MG63 (cell line): ENCODE measurements around the gene PPP2R2D. TPM values are rescaled to one million over a fixed set of nuclear protein-coding genes. Genes with fewer than 3 reads are reported as not detected.

Experiments used
- DNase-seq: peaks from one replicate; pipeline ENCODE4 v3.0.0-alpha.2; 2020
- H3K27me3 ChIP-seq: fragments of 250-450 bp; sonication (Bioruptor Pico); 2 replicates; pipeline ENCODE4 v1.5.1; 2020; ENCODE audit warnings: mild to moderate bottlenecking, moderate library complexity
- H3K36me3 ChIP-seq: fragments of 250-450 bp; sonication (Bioruptor Pico); 2 replicates; pipeline ENCODE4 v1.5.1; 2020; ENCODE audit warnings: mild to moderate bottlenecking, moderate library complexity
- H3K4me3 ChIP-seq: fragments of 250-450 bp; sonication (Bioruptor Pico); 2 replicates; pipeline ENCODE4 v1.5.1; 2020; ENCODE audit warnings: mild to moderate bottlenecking, moderate library complexity
- H3K9me3 ChIP-seq: fragments of 250-450 bp; sonication (Bioruptor Pico); 2 replicates; pipeline ENCODE4 v1.5.1; 2020; ENCODE audit warnings: mild to moderate bottlenecking, moderate library complexity
- total RNA-seq: library from RNA; depleted of rRNA; stranded (reverse); fragments of >200 nt; shearing (Covaris generic); gene quantifications from 2 replicates; pipeline ENCODE4 v1.2.3, GENCODE V29; 2014; ENCODE audit warnings: low replicate concordance

PPP2R2D gene
- total RNA-seq, 1 experiment from 2014 or later = 28.8 TPM

DNA sequence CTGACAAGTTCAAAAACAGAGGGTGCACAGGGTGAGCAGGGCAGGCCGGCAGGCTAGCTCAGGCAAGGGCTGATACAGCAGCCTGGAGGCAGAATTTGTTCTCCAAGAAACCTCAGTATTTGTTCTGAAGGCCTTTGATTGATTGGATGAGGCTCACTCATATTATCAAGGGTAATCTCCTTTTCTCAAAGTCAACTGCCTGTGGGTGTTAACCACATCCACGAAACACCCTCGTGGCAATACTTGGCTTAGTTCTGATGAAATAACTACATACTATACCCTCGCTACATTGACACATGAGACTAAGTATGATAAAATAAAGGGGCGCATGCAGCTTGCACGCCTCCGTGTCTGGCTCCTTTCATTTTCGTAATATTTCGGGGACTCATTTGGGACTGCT, 4.4 kb upstream of the PPP2R2D start:
- H3K9me3 ChIP-seq = no peaks in the 10 kb centered on the region
- no peak overlapping the region for H3K4me3 ChIP-seq
- H3K27me3 ChIP-seq = peaks cover 11% of the 10 kb centered on the region; the same call in 1 of the 2 replicates
- DNase-seq = no peak
- no peaks in the 10 kb centered on the region for H3K36me3 ChIP-seq

DNA sequence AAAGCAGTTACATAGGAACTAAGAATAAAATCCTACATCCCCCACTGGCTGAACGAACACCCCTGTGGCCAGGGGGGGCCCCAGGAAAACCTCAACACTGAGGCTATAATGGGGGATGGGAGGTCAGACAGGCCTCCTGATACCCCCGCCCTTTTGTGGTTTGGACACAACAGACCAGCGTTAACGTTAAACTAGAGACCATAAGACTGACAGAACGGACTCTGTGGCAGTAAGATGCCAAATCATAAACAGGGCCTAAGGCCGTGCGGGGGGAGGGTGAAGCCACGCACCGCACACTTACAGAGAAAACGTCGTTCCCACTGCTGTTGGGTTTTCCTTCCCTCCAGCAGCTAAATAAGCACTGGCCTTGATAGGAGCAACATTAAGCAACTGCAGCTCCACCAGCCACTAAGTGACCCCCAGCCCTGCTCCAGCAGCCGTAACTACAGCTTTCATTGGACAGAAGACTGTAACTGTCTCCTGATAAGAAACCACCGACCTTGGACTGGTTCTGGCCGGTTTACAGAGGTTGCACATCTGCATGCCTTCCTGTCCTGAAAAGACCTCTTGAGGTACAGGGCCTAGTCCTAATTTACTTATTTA, 3.4 kb upstream of the PPP2R2D start:
- H3K4me3 ChIP-seq = no peak overlapping the region
- H3K9me3 ChIP-seq = no peaks in the 10 kb centered on the region
- H3K27me3 ChIP-seq = peaks cover 11% of the 10 kb centered on the region; the same call in 1 of the 2 replicates
- no peak for DNase-seq
- peaks cover under 1% of the 10 kb centered on the region; the same call in 1 of the 2 replicates for H3K36me3 ChIP-seq

DNA sequence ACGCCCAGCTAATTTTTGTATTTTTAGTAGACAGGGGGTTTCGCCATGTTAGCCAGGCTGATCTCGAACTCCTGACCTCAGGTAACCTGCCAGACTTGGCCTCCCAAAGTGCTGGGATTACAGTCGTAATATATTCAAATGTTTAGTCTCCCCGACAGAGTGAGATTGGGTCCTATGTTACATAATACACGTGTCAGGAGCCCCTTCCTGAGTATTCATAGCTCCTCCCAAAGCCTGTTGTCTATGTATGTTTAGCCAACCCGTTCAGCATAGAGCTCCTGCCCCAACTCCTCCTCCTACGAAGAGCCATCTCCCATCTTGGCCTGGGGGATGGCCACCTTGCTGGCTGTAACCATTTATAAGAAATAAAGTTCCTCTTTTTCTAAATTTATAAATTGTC, 2.7 kb upstream of the PPP2R2D start:
- H3K36me3 ChIP-seq = peaks cover 5% of the 10 kb centered on the region
- DNase-seq = no peak
- H3K27me3 ChIP-seq = peaks cover 11% of the 10 kb centered on the region; the same call in 1 of the 2 replicates
- no peaks in the 10 kb centered on the region for H3K9me3 ChIP-seq
- no peak overlapping the region for H3K4me3 ChIP-seq

DNA sequence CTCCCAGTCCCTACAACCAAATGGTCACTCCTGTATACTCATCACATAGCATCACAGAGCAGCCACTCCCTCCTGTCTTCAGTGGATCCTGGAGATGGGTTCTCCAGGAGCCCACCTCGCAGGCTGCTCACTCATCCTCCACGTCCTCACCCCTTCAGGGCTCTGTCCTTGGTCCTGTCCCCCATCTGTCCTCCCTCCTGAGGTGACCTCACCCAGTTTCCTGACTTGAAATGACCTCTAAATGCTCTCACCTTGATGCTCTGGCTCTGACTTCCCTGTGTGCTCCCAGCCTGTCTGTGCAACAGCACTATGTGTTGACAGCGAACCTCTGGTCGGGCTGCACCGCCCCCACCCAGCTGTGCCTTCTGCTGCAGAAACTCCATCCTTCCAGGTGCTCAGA, 2.1 kb upstream of the PPP2R2D start:
- Histone ChIP-seq H3K27me3 (peaks cover 11% of the 10 kb centered on the region; the same call in 1 of the 2 replicates), H3K36me3 (peaks cover 6% of the 10 kb centered on the region), H3K4me3 (no peak overlapping the region), H3K9me3 (no peaks in the 10 kb centered on the region)
- no peak for DNase-seq

DNA sequence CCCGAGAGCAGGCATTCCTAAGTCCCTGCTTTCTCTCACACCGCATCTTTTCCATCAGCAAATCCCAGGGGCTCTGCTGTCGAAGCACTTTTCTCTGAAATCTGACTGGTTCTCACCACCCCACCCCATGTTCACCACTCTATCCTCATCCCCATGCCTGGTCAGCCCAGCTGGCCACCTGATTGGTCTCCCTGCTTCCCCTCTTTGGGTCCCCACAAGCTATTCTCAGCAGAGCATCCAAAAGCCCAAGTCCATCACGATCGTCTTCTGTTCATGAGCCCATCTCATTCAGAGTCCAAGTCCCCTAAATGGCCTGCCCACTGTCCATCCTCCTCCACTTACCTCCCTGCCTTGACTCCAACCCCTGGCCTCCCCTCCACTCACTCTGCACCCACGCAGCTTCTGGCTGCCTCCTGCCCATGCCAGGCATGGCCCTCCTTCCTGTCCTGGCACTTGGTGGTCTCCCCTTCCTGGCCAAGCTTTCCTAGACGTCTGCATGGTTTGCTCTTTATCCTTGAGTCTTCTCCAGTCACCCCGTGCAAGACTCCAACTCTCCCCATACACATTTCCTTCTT, 1.6 kb upstream of the PPP2R2D start:
- H3K4me3 ChIP-seq = no peak overlapping the region
- H3K27me3 ChIP-seq = peaks cover 11% of the 10 kb centered on the region; the same call in 1 of the 2 replicates
- peaks cover 6% of the 10 kb centered on the region for H3K36me3 ChIP-seq
- no peaks in the 10 kb centered on the region for H3K9me3 ChIP-seq
- no peak for DNase-seq

DNA sequence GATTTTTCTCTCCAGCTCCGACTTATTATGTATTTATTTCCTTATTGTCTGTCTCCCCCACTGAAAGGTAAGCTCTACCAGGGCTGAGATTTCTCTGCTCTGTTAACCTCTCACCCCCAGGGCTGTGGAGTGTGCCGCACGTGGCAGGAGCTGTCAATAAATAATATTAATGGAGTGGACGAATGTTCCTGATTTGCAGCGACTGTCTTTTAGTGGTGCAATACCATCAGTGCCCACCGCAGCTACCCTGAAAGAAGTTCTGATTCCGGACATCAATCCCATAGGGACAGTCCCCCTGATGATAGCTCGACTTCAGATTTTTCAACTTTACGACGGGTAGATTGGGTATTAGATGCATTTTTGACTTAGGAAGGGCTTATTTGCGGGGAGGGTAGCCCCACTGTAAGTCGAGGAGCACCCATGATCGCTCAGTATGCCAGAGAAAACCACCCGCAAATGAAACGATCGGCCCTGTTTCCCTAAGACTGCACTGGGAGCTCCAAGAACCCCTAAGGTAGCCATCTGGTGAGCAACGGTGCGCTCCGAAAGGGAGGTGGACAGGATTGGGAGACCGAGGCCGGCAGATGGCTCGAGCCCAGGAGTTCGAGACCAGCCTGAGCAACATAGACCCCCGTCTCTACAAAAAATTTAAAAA, 986 bp upstream of the PPP2R2D start:
- H3K36me3 ChIP-seq = peaks cover 6% of the 10 kb centered on the region
- no peak for DNase-seq
- peaks cover 11% of the 10 kb centered on the region; the same call in 1 of the 2 replicates for H3K27me3 ChIP-seq
- H3K4me3 ChIP-seq = peak overlapping the region; percentile 93
- H3K9me3 ChIP-seq = no peaks in the 10 kb centered on the region

DNA sequence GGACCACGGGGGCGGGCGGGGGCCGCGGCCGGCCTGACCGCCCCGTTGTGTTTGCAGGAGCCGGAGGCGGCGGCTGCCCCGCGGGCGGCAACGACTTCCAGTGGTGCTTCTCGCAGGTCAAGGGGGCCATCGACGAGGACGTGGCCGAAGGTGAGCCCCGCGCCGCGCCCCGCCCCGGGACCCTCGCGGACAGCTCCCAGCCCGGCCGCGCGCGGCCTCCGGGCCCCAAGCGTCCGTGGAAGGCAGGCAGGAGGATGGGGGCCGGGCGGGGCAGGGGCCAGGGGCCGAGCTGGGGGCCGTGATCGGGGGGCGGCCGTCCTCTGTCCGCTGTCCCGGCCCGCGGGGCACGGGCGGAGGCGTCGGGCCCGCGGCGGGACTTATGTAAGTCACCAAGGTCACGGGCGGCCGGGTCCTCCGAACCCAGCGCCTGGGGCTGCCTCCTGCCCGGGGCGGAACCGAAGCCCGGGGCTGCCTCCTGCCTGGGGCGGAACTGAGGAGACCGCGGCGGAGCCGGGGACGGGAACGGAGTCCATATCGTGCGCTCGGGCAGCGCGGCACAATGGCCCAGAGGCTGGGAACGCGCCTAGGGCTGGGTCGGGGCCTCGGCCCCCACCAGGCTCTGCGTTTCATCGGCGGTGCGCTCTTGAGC, 497 bp downstream of the PPP2R2D start:
- peak; percentile 23 for DNase-seq
- no peaks in the 10 kb centered on the region for H3K9me3 ChIP-seq

DNA sequence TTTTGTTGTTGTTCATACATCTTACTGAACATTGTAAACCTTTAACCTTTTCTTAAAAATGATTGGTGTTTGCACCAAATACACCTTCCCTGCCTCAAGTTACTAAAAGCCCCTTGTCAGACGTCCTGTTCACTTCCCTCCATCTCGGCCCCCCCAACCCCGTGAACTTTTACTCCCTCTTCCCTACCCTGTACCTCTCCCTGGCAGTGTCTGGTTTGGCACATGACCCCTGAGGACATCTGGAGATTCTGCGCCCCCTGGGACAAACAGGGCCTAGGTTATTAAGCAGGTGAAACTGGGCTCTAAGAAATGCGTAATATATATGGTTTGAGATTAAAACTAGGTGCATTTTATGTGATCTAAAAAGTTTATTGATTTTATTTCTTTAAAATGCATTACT, 1.4 kb downstream of the PPP2R2D start:
- H3K4me3 ChIP-seq = peak overlapping the region; percentile 76
- peaks cover 18% of the 10 kb centered on the region for H3K36me3 ChIP-seq
- peaks cover 11% of the 10 kb centered on the region; the same call in 1 of the 2 replicates for H3K27me3 ChIP-seq

More for the DNA sequence above, 497 bp downstream of the PPP2R2D start:
- H3K27me3 ChIP-seq = peaks cover 11% of the 10 kb centered on the region; the same call in 1 of the 2 replicates
- peak overlapping the region; percentile 76 for H3K4me3 ChIP-seq
- peaks cover 17% of the 10 kb centered on the region for H3K36me3 ChIP-seq

DNA sequence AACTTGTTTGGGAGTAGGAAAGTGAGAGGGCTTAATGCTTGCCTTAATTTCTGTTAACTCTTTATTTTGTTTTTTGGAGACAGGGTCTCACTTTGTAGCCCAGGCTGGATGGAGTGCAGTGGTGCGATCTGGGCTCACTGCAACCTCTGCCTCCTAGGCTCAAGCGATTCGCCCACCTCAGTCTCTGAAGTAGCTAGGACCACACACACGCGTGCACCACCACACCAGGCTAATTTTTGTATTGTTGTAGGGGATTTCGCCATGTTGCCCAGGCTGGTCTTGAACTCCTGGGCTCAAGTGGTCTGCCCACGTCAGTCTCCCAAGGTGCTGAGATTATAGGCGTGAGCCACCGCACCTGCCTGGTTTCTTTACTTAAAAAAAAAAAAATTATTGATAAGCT, 1.9 kb downstream of the PPP2R2D start:
- H3K27me3 ChIP-seq = peaks cover 11% of the 10 kb centered on the region; the same call in 1 of the 2 replicates
- peaks cover 18% of the 10 kb centered on the region for H3K36me3 ChIP-seq
- no peaks in the 10 kb centered on the region for H3K9me3 ChIP-seq
- DNase-seq = no peak
- peak overlapping the region; percentile 76 for H3K4me3 ChIP-seq

More for the DNA sequence above, 1.4 kb downstream of the PPP2R2D start:
- no peak for DNase-seq
- no peaks in the 10 kb centered on the region for H3K9me3 ChIP-seq

DNA sequence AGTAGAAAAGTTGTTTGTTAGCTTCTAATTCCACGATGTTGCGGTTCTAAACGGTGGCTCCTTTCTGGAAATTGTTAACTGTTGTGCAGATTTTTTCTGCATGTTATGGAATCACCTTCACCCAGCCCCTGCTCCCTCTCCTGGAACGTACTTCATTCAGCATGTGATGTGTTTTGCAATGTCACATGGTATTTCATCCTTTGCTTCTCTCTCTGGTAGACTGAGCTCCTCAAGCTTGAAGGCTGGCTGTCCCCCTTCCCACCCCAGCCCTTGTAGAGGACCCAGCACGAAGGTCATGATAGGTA, 4.4 kb downstream of the PPP2R2D start:
- Histone ChIP-seq H3K4me3 (no peak overlapping the region), H3K9me3 (no peaks in the 10 kb centered on the region), H3K27me3 (no peaks in the 10 kb centered on the region), H3K36me3 (peaks cover 32% of the 10 kb centered on the region)
- no peak for DNase-seq

DNA sequence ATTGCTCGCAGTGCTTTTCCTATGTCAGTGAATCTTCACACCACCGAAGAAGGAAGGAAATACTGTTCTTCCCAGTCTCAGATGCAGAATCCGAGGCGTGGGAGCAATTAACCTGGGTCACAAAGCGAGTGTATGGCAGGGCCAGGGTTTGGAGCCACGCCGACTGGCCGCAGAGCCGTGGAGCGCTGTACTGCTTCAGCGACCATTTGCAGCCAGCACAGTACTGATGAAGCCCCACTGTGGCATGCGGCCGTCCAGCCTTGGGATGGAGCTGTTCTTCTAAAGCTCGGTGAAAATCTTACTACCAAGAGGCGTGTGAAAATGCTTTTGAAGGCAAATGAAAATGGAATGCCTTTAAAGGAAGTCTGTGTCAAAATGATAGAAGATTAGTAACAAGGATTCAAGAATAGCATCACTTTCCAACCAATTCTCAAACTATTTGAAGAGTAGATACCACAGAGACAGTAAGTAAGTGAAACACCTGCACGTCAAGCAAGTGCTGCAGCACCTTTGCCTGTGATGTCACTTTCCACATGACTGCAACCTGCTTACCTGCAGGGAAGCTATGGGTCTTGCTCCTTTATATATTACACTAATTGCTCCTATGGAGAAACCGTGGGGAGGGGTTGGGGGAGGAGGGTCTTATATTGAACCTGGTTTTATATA, 4.9 kb downstream of the PPP2R2D start:
- DNase-seq = no peak
- H3K9me3 ChIP-seq = no peaks in the 10 kb centered on the region
- peaks cover 34% of the 10 kb centered on the region for H3K36me3 ChIP-seq
- H3K4me3 ChIP-seq = no peak overlapping the region
- no peaks in the 10 kb centered on the region for H3K27me3 ChIP-seq

DNA sequence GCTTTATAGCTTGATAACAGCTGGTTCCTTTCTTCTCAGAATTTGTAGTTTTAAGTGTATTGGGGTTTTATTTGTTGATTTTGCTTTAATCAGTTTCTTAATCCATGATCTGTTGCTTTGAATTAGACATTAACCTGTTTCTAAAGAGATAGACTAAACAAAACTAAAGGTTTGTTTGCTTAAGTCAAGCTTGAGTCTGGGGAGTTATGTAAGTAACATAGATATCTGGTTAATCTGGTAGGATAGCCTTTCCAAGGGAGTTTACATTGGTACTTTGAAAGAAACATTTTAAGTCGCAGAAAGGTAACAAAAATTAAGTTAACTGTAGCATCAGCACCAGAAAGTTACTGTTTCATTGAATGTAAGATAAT, 5.4 kb downstream of the PPP2R2D start:
- Histone ChIP-seq H3K27me3 (no peaks in the 10 kb centered on the region), H3K9me3 (no peaks in the 10 kb centered on the region), H3K36me3 (peaks cover 38% of the 10 kb centered on the region), H3K4me3 (no peak overlapping the region)
- no peak for DNase-seq

DNA sequence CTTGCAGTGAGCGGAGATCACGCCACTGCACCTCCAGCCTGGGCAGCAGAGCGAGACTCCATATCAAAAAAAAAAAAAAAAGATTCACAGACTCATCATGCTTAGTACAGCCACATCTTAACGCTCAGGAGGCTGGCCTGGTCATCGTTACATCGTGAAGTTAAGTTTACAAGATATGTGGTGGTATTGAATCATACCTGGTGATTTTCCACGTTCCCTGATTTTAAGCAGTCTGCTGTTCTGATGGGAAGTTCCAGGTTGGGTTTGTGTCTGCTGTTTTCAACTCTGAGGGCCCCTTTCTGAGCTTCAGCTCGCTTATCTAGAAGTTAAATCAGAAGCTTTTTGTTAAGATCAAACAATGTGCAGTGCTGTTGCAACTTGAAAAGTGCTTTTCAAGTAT, 6.9 kb downstream of the PPP2R2D start:
- DNase-seq = no peak
- Histone ChIP-seq H3K4me3 (no peak overlapping the region), H3K9me3 (no peaks in the 10 kb centered on the region), H3K27me3 (no peaks in the 10 kb centered on the region), H3K36me3 (peaks cover 47% of the 10 kb centered on the region)

DNA sequence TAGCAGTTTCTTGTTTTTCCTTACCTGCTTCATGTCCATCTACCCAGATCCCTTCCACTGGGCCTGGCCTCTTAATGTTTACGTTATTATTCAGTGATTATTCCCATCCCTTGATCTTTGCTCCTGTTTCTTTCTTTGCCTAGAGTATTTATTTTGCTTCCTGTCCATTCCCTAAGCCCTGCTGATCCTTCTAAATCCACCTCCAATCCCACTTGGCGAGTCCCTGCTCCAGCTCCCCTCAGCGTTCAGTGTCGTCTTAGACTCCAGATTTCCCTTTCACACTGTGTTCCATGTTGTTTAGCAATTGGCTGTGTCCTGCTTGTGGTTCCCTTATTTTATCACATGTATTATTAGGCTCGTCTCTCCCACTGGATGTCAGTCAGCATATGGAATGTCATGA, 7.3 kb downstream of the PPP2R2D start:
- H3K9me3 ChIP-seq = no peaks in the 10 kb centered on the region
- no peak for DNase-seq
- no peak overlapping the region for H3K4me3 ChIP-seq
- peaks cover 46% of the 10 kb centered on the region for H3K36me3 ChIP-seq
- H3K27me3 ChIP-seq = no peaks in the 10 kb centered on the region

DNA sequence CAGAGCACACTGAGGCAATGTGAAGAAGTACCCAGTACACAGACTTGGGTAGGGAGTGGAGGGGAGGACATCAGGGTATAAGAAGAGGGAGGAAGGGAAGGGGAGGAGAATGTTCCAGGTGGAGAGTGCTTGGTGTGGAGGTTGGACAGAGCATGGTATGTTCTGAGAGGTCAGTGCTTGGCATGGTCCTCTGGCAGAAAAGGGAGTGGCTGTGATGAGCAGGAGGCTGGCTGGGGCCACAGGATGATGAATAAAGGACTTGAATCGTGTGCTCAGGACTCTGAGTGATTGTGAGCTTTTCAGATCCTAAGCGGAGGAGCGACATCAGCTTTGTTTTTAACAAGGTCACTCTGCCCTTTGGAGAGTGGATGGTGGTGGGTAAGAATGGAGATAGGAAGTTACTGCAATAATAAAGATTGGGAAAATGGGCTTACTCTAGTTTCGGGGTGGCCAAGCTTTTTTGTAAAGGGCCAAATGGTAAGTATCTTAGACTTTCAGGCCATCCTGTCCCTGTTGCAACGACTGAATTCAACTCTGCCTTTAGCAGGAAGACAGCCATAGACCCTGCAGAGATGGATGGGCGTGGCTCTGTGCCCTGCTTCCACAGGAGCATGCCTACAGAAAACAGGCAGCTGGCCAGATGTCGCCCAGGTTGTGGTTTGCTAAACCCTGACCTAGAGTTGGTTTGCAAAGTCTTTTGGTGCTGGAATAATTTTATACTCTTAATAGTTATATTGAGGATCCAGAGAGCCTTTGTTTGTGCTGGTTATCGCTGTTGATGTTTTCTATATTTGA, 8.4 kb downstream of the PPP2R2D start:
- H3K4me3 ChIP-seq = no peak overlapping the region
- peaks cover 49% of the 10 kb centered on the region for H3K36me3 ChIP-seq
- no peaks in the 10 kb centered on the region for H3K27me3 ChIP-seq
- H3K9me3 ChIP-seq = no peaks in the 10 kb centered on the region
- peak; percentile 16 for DNase-seq

DNA sequence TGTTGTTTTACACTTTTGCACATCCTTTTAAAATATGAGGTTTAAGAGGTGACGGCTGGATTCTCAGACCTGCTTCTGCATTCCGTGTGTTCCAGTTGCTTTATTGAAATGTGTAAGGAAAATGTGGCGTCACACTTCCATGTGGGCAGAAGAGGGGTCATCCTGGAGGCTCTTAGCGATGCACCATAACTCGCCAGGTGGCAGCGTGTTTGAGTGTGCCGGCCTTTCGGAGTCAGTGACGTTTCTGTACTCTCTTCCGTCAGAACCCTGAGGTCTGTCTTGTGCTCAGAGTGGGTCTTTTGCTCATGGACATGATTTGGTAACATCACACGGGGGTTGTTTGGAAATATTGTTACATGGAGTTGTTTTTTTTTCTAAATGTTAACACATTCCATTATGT, 9.1 kb downstream of the PPP2R2D start:
- DNase-seq = no peak
- H3K36me3 ChIP-seq = peaks cover 49% of the 10 kb centered on the region
- H3K9me3 ChIP-seq = no peaks in the 10 kb centered on the region
- no peak overlapping the region for H3K4me3 ChIP-seq
- no peaks in the 10 kb centered on the region for H3K27me3 ChIP-seq
